SHP77 (cell line): Measurements from ENCODE around the gene GPC1.
A peak's percentile ranks its signal among the peaks of the same experiment; 100 is the strongest.

Experiments
- DNase-seq, 2 experiments: peaks; one replicate each; lab custom pipeline; 2025; lab: John Stamatoyannopoulos, UW

GPC1 gene

DNA sequence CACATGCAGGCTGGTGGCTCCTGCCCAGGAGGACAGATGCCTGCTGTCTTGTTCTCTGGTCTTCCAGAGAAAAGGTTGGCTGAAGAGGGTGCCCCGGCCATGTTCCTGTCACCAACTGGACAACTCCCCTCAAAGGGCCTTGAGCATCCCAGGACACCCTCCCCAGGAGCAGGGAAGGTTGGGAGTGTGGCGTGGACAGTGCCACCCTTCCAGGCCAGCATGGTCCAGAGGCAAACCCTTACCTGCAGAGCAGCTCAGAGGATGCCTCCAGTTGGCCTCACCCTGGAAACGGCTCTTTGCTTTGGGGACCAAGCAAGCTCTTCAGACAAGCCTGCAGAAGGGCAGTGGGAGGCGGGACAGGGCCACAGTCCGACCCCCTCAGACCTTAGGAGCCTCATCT, 4.9 kb upstream of the GPC1 start:
- DNase-seq, result no peak

- no peak for DNase-seq
Measured at GRCh38 chr2:240431271-240431660, 4.2 kb upstream of the GPC1 start.

DNA sequence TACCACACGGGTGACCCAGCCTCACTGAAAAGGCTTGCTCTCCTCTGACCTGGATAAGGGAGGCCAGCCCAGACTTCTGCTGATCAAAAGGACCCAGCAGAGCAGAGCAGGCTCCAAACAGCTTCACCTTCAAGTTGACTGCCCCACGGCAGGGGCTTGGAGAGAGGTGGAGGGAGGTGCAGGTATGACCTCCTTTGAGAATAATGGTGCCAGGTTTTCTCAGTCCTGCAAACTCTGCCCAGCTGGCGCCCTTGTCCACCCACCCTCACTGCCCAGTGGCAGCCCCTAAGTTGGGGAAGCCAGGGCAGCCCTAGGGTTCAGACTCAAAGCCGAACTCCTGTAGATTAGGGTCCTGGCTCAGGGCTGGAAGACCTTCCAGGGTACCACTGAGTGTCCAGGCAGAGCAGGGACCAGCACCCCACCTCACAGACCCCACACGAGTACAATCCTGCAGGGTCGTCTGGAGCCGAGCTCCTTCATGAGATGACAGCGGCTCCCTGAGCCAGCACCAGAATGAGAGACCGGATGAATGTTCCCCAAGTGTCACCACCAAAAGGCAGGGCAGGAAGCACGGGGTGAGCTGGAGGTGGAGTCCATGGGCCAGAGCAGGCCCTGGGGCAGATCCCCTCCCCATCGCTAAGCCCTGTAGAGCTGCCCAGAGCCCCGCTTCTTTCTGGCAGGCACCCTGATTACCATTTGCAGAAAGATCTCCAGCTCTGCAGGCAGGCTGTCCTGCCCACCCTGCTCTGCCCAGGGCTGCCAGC, 3.6 kb upstream of the GPC1 start:
- no peak for DNase-seq

DNA sequence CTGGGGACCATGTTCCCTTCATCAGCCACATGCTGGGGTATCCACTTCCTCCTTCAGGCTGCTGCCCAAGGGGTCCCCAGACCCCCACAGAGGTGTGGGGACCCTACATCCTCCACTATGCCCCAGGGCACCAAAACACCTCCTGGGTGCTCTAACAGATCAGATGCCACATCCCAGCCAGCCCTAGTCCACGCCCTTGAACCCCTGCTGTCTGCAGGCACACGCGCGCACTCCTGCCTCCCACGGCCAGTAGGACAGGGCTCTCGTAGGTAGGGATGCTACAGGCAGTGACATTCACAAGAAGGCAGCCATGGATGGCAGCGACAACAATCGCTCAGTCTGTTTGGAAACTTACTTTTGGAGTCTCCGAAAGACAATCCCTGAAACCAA, 3.0 kb upstream of the GPC1 start:
- DNase-seq, result no peak

GRCh38 chr2:240432820-240433801, 2.4 kb upstream of the GPC1 start:
- peak; percentile 11 to 66 for DNase-seq

DNA sequence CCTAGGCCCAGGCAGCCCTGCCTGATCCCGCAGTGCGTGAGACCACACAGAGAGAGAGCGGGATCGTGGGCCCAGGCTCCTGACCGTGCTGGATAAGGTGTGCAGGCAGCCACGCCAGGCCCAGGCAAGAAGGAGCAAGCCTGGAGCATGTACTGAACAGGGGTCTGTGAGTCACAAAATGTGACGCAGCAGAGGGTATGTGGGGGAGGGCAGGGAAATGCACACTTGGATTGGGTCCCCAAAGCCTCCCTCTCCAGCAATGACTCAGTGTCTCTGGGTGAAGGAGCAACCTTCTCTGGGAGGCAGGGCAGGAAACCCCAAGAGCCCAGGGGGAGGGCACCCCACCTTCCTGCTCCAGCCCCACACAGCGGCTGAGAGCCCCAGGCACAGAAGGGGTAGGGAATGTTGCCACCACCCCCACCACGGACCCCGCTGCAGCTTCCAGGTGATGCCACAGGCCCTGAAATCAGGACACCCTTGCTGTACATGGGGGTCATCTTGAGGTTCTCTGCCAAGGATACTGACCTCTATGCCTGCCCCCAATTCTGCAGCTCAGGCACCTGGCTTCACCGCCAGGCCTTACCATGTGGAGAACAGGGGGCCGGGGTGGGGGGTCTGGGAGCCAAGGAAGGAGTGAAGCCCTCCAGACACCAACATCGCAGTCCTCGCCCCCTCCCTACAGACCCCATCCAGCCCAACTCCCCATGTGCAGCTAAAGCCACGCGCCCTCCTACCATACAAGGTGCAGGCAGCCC, 1.3 kb upstream of the GPC1 start:
- DNase-seq, result no peak

- DNase-seq, result peak; percentile 73 to 89
Measured at GRCh38 chr2:240434728-240435456, 571 bp upstream of the GPC1 start.

- DNase-seq, result peak in 1 of 2 experiments; percentile 19
Measured at GRCh38 chr2:240435948-240436682, 652 bp downstream of the GPC1 start.

GRCh38 chr2:240436683-240437550, 1.5 kb downstream of the GPC1 start:
- DNase-seq, result no peak

DNA sequence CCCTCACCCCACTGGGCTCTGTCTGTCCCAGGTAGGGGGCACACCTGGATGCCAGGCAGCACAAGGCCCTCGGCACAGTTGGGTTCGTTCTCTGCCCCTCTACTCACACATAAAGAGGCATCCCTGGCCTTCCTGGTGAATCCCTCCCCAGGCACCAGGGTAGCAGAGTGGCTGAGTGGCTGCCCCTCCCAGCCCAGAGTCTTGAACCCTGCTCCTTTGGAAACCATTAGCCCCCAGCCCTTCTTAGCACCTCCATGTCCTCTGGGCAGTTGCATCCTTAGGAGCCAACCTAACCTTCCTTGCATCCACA, 2.0 kb downstream of the GPC1 start:
- DNase-seq, result no peak

DNA sequence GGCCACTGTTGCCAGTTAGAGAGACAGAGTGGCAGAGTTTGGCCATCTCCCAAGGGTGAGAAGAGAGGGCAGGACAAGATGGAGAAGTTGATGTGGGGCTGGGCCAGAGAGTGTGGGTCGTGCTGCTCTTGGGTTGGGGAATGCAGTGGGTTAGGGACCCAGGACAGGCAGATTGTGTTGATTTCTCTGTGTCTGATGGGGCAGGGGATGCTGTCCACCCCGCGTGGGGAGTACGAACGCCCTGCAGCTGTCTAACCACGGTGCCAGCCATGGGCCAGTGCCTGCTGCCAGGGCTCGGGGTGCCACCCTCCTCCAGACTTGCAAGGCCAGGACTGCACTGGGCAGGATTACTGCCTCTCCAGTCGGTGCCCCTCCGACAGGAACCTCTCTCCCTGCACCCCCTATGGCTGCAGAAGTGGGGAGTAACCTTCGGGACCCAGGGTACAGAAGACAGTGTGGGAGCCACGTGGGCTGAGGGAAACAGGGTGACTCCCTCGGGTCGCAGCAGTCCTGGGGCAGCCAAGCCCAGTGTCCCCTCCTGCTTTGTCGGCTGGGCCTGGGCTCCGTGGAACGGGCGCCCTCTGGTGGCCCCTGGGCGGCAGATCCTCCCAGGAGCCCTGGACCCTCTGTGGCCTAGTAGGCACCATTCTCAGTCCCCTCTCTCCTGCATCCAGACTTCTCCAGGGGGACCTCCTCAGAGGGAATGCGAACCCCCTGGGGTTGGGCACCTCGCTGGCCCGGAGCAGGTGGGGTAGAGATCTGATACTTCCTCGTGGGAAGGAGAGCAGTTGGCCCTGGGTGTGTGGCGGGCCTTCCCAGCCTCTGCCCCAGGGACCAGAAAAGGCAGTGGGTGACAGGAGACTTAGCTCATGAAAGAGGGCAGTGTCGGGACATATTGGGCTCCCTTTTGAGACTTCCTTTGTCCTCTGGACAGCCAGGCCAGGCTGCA, 2.7 kb downstream of the GPC1 start:
- DNase-seq, result peak; percentile 44 to 50

GRCh38 chr2:240438810-240439697, 3.6 kb downstream of the GPC1 start:
- no peak for DNase-seq

DNA sequence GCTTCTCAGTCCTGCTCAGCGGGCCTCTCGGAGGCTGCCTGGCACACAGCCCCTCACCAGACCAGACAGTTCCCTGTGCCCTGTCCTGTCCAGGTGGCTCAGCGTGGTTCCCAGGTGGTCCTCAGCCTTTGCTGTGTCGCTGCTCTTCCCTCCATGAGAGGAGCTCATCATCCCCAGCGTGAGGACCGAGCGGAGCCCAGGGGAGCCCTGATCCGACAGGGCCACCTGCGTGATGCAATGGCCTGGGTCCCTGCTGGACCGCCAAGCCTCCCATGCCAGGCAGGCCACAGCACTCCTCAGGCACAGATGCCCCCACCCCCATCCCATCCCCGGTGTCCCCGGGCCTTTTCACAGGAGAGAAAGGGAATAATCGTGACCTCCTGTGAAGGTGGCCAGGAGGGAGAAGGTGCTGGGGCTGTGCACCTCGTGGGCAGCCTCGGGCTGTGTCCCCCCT, 4.3 kb downstream of the GPC1 start:
- DNase-seq, result no peak

- DNase-seq, result no peak
Measured at GRCh38 chr2:240440251-240440650, 4.8 kb downstream of the GPC1 start.

DNA sequence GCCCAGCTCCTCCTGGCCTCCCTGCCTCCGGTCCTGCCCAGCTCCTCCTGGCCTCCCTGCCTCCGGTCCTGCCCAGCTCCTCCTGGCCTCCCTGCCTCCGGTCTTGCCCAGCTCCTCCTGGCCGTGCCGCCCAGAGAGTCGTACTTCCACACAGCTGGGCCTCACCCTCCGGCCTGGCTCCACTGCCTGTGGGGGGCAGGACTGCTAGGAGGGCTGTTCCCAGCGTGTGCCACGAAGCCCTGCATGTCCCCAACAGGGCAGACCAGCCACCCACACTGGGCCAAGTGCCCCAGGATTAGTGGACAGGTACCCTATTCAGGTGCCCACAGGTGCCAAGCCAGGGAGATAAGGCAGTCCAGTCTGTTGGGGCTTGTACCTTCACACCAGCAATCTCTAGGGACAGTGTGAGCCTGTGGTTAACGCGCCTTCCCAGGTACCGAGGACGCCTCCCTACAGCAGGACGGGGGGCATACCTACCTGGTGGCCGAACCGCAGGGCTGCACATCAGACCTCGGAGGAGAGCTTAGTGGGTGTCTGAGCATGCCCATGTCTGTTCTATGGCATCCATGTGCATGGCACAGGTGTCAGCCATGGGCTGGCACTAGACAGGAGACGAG, 5.3 kb downstream of the GPC1 start:
- no peak for DNase-seq

GRCh38 chr2:240441326-240441992, 6.0 kb downstream of the GPC1 start:
- no peak for DNase-seq

DNA sequence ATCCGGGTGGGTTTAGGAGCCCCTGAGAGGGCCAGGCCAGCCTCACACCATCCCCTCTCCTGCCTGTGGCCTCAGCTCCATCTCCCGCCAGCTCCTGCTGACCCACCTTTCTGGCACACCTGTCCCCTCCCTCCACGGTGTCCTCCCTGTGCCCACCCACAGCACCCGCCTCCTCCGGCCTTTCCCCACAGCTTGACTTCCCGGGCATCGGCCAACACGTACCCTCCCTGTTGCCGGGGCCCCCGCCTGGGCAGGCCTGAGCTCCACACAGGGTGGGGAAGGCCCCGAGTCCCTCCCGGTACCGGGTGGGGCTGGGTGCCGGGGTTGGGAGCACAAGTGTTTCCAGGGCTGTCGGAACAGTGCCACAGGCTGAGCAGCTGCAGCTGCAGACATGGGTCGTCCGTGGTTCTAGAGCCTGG, 6.5 kb downstream of the GPC1 start:
- DNase-seq, result no peak
